ENCODE data around the gene TNIK.

DNA sequence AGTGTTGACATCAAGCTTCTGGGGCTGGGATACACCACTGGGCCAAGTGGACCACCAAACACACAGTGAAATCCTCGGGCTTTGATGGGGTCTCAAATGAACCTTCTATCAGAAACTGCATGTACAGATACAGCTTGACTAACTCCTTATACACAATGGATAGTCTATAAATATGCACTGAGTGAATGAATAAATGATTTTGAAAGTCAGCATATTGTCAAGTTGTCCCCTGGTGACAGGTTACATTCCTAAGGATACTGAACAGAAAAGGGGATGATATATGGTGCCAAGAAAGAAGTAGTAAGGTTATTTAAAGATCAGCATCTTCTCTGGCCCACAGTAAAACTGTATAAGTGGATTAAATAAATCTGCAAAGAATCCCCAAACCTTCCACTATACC is 274.2 kb downstream of the TNIK start:
- TF ChIP-seq, protein P1, sequence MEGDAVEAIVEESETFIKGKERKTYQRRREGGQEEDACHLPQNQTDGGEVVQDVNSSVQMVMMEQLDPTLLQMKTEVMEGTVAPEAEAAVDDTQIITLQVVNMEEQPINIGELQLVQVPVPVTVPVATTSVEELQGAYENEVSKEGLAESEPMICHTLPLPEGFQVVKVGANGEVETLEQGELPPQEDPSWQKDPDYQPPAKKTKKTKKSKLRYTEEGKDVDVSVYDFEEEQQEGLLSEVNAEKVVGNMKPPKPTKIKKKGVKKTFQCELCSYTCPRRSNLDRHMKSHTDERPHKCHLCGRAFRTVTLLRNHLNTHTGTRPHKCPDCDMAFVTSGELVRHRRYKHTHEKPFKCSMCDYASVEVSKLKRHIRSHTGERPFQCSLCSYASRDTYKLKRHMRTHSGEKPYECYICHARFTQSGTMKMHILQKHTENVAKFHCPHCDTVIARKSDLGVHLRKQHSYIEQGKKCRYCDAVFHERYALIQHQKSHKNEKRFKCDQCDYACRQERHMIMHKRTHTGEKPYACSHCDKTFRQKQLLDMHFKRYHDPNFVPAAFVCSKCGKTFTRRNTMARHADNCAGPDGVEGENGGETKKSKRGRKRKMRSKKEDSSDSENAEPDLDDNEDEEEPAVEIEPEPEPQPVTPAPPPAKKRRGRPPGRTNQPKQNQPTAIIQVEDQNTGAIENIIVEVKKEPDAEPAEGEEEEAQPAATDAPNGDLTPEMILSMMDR (IDR thresholded peaks at IDR 0.05; ENCODE audit: low read depth, low read length, poor library complexity, severe bottlenecking), result no peak
- no peak for TF ChIP-seq EZH2phosphoT487 (IDR thresholded peaks at IDR 0.05; ENCODE audit: borderline replicate concordance, low read length)

Data from DOHH2 (cell line).